Measurements from ENCODE around the gene C14orf119.

The C14orf119 gene

GRCh38 chr14:23128969-23129758 is 33.9 kb downstream of the C14orf119 start:
- DNase-seq, result no peak

GRCh38 chr14:23129759-23130316 is 34.5 kb downstream of the C14orf119 start:
- no peak for DNase-seq

- DNase-seq, result no peak
These were observed 35.6 kb downstream of the C14orf119 start for GRCh38 chr14:23130871-23131270.

GRCh38 chr14:23131482-23131881 is 36.2 kb downstream of the C14orf119 start:
- DNase-seq, result no peak

- DNase-seq, result no peak
These were observed 37.7 kb downstream of the C14orf119 start for GRCh38 chr14:23132970-23133369.

- no peak for DNase-seq
These were observed 41.3 kb downstream of the C14orf119 start for GRCh38 chr14:23136566-23137133.

- no peak for DNase-seq
These were observed 42.0 kb downstream of the C14orf119 start for GRCh38 chr14:23137192-23137812.

GRCh38 chr14:23137813-23138535 is 42.7 kb downstream of the C14orf119 start:
- DNase-seq, result no peak

GRCh38 chr14:23139874-23140273 is 44.6 kb downstream of the C14orf119 start:
- no peak for DNase-seq

- DNase-seq, result no peak
These were observed 45.1 kb downstream of the C14orf119 start for GRCh38 chr14:23140371-23140770.

GRCh38 chr14:23141706-23142444 is 46.6 kb downstream of the C14orf119 start:
- DNase-seq, result no peak

- no peak for DNase-seq
These were observed 47.5 kb downstream of the C14orf119 start for GRCh38 chr14:23142826-23143225.

GRCh38 chr14:23143911-23144310 is 48.6 kb downstream of the C14orf119 start:
- no peak for DNase-seq

GRCh38 chr14:23145794-23146350 is 50.6 kb downstream of the C14orf119 start:
- DNase-seq, result no peak

GRCh38 chr14:23146351-23146910 is 51.1 kb downstream of the C14orf119 start:
- DNase-seq, result no peak

- no peak for DNase-seq
These were observed 51.7 kb downstream of the C14orf119 start for GRCh38 chr14:23146980-23147379.

GRCh38 chr14:23147676-23148075 is 52.4 kb downstream of the C14orf119 start:
- DNase-seq, result peak; percentile 79

- DNase-seq, result no peak
These were observed 53.4 kb downstream of the C14orf119 start for GRCh38 chr14:23148591-23149249.

GRCh38 chr14:23149745-23150144 is 54.4 kb downstream of the C14orf119 start:
- DNase-seq, result no peak

All from DMS 273 treated with DMSO at 0.1 percent for 48 hours (cell line).